Stimulated activated naive CD8-positive, alpha-beta T cell treated with anti-CD3 and anti-CD28 coated beads, Interleukin-15, amount 100 ng/mL, for 72 hours (primary cell): Measurements from ENCODE around the gene ROS1.
"Not testable (repeated sequence)": the region's sequence is repeated elsewhere in the genome, so short reads cannot be mapped to it uniquely, and the experiment has no call there.

Source experiments
- ATAC-seq: fragments of 150-1000 bp; cut with Tn5 transposase; 2 replicates; pipeline ENCODE4 v1.10.0; 2021; ENCODE audit warnings: mild to moderate bottlenecking, moderate library complexity
- DNase-seq, 2 donors: peaks; one replicate each; pipeline ENCODE4 v3.0.0; 2021 to 2022
- H3K27ac Mint-ChIP-seq, 2 donors: one replicate each; pipeline ENCODE4 v1.8.0; 2022; ENCODE audit warnings: mild to moderate bottlenecking in 2 of 2, mixed read lengths in 2 of 2, moderate library complexity in 2 of 2
- H3K27me3 Mint-ChIP-seq: one replicate; pipeline ENCODE4 v1.8.0; 2022; ENCODE audit warnings: mixed read lengths
- H3K4me1 Mint-ChIP-seq: one replicate; pipeline ENCODE4 v1.8.0; 2022; ENCODE audit warnings: mild to moderate bottlenecking, mixed read lengths
- H3K4me3 Mint-ChIP-seq, 2 donors: one replicate each; pipeline ENCODE4 v1.8.0; 2022; ENCODE audit warnings: mild to moderate bottlenecking in 2 of 2, mixed read lengths in 2 of 2, moderate library complexity in 1 of 2
- H3K9me3 Mint-ChIP-seq, 2 donors: one replicate each; pipeline ENCODE4 v1.8.0; 2022; ENCODE audit warnings: mixed read lengths in 2 of 2

ROS1 gene

GRCh38 chr6:117372289-117372688 is 53.5 kb downstream of the ROS1 start:
- H3K4me3 Mint-ChIP-seq, result peak overlapping the region; percentile 24 to 29

GRCh38 chr6:117371492-117371891 is 54.2 kb downstream of the ROS1 start:
- peak; percentile 26 for ATAC-seq

More at GRCh38 chr6:117372289-117372688, 53.5 kb downstream of the ROS1 start:
- ATAC-seq, result peak; percentile 26
- Mint-ChIP-seq H3K4me1 (peaks cover 13% of the 10 kb centered on the region), H3K9me3 (peaks cover 0 to 13% of the 10 kb centered on the region in 2 donors), H3K27me3 (peaks cover 27% of the 10 kb centered on the region)
- not testable (repeated sequence) for DNase-seq, H3K27ac Mint-ChIP-seq

GRCh38 chr6:117359581-117359980 is 66.2 kb downstream of the ROS1 start:
- DNase-seq (no peak), ATAC-seq (no peak)
- H3K9me3 Mint-ChIP-seq, result no peaks in the 10 kb centered on the region
- no peak overlapping the region for H3K4me3 Mint-ChIP-seq
- peaks cover 11% of the 10 kb centered on the region for H3K27me3 Mint-ChIP-seq
- no peaks in the 10 kb centered on the region for H3K4me1 Mint-ChIP-seq
- no peak overlapping the region for H3K27ac Mint-ChIP-seq

More at GRCh38 chr6:117371492-117371891, 54.2 kb downstream of the ROS1 start:
- H3K9me3 Mint-ChIP-seq, result peaks cover 0 to 7% of the 10 kb centered on the region in 2 donors
- no peak for DNase-seq
- H3K4me1 Mint-ChIP-seq, result peaks cover 13% of the 10 kb centered on the region
- H3K27me3 Mint-ChIP-seq, result peaks cover 32% of the 10 kb centered on the region
- H3K4me3 Mint-ChIP-seq, result no peak overlapping the region
- H3K27ac Mint-ChIP-seq, result no peak overlapping the region

DNA sequence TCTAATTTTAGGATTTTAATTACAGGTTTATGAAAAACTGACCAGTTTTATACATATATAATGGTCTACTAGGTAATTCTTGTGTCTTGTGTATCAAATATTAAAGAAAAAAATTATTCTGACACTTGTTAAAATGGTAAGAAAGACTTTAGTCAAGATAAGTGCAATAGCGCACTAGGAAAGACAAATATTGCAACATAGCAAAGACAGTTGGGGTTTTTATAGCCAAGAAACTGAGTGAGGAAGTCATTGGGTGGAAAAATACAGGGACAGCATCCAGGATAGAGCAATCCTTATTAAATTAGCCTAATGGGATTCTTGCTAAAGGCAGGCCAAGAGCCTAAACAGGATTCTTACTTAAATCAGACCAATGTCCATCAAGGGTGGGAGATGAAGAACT is 71.1 kb downstream of the ROS1 start:
- ATAC-seq, result no peak

DNA sequence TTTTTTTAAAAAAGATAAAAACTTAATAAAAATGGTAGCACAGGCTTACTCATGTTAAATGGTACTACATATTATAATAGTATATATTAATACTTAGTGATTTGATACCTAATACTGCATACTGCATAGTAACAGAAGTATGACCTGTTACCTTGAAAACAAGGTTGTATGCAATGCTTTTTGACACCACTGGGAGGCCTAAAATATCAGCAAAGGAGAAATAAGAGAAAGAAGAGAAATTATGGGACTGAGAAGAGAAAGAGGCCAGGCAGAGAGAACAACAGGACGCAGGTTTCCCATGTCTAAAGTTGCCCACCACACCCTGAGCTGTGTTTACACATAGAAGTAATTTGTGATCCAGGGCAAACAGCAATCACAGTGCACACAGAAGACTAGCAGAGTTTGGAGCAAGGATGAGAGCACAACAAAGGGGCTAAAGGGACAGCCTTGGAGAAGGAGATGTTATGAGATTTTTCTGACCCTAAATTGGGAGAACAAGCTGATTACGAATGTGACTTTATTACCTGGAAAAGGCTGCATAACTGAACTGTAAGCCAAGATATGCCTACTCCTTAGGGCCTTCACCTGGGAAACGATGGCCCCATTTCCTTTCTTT is 73.2 kb downstream of the ROS1 start:
- Mint-ChIP-seq H3K4me1 (peaks cover 5% of the 10 kb centered on the region), H3K27me3 (no peaks in the 10 kb centered on the region), H3K27ac (no peak overlapping the region), H3K4me3 (no peak overlapping the region), H3K9me3 (no peaks in the 10 kb centered on the region)
- ATAC-seq (no peak), DNase-seq (no peak)

More for the DNA sequence above, 71.1 kb downstream of the ROS1 start:
- H3K4me3 Mint-ChIP-seq, result no peak overlapping the region
- H3K27ac Mint-ChIP-seq, result no peak overlapping the region
- no peak for DNase-seq
- no peaks in the 10 kb centered on the region for H3K9me3 Mint-ChIP-seq
- peaks cover 5% of the 10 kb centered on the region for H3K4me1 Mint-ChIP-seq
- H3K27me3 Mint-ChIP-seq, result no peaks in the 10 kb centered on the region

DNA sequence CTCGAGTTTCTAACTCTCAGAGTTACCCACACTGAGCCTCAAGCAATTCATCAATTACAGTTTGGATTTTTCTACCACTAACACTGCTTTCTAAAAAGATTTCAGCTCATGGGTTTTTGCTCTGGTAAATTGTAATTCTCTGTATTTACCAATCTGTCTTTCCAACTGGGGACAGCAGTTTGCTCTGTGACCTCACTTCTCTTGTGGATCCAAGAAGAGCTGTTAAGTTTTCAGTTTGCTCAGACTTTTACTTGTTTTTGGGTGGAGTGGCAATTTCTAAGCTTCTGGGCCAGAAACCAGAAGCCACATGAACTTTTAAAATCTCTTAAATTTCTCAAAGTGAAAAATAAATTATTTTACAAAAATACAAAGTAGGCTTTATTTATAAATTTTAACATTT is 74.2 kb downstream of the ROS1 start:
- Mint-ChIP-seq H3K4me3 (no peak overlapping the region), H3K9me3 (no peaks in the 10 kb centered on the region), H3K27me3 (peaks cover 7% of the 10 kb centered on the region), H3K4me1 (peaks cover 5% of the 10 kb centered on the region), H3K27ac (no peak overlapping the region)
- ATAC-seq, result no peak
- DNase-seq, result no peak

DNA sequence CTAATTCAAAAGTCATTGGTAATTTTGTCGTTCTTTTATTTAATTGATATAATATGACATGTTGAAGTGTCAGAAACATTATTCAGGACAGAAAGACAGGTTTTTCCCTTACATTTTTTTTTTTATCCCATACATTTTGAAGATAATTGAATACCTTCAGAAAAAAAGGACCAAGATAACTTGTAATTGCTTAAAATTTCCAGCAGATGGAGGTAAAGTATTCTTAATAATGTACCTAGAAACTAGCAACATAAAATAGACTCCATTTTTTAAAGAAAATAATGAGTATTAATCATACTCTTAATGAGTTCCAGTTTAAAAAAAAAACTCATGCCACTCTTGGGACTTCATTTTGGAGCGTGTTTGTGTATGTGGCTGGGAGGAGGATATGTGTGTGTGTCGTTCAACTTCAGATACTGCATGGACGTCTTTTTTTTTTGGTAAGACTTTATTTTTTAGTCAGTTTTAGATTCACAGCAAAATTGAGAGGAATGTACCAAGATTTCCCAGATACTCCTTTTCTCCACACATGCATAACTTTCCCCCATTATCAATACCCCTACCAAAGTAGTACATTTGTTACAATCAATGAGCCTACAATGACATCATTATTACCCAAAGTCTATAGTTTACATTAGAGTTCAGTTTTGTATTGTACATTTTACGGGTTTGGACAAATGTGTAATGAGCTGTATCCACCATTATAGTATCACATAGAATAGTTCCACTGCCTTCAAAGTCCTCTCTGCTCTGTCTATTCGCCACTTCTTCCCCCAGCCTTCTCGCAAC is 79.4 kb downstream of the ROS1 start:
- H3K27ac Mint-ChIP-seq, result no peak overlapping the region
- ATAC-seq, result no peak

GRCh38 chr6:117345292-117345610 is 80.5 kb downstream of the ROS1 start:
- no peak overlapping the region for H3K4me3 Mint-ChIP-seq
- no peak overlapping the region for H3K27ac Mint-ChIP-seq
- H3K9me3 Mint-ChIP-seq, result no peaks in the 10 kb centered on the region
- no peak for DNase-seq
- no peaks in the 10 kb centered on the region for H3K4me1 Mint-ChIP-seq
- H3K27me3 Mint-ChIP-seq, result peaks cover 29% of the 10 kb centered on the region
- ATAC-seq, result no peak

More for the DNA sequence above, 79.4 kb downstream of the ROS1 start:
- no peak for DNase-seq
- Mint-ChIP-seq H3K27me3 (peaks cover 23% of the 10 kb centered on the region), H3K9me3 (no peaks in the 10 kb centered on the region), H3K4me3 (no peak overlapping the region), H3K4me1 (no peaks in the 10 kb centered on the region)

GRCh38 chr6:117344444-117345291 is 81.1 kb downstream of the ROS1 start:
- Mint-ChIP-seq H3K9me3 (no peaks in the 10 kb centered on the region), H3K27me3 (peaks cover 35% of the 10 kb centered on the region), H3K27ac (peak overlapping the region in 1 of 2 donors; percentile 54), H3K4me3 (no peak overlapping the region), H3K4me1 (no peaks in the 10 kb centered on the region)
- no peak for ATAC-seq
- no peak for DNase-seq

DNA sequence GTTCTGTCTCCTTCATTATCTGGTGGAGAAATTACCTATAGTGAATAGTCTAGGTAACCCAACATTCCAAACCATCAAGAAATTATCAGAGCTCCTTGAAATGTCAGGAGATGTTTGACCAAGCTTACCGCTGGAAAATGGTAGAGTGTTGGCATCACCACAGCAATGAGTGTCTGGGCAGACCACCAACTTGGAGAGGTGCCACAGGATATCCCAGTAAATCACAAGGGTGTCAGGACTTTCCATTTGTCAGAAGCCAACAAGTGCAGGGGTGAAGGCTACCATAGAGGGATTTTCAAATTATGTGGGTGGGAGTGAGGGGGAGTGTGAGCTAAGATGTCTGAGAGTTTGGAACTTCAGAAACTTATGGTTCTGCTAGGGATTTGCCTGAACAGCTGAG is 87.2 kb downstream of the ROS1 start:
- Mint-ChIP-seq H3K9me3 (no peaks in the 10 kb centered on the region), H3K4me1 (no peaks in the 10 kb centered on the region), H3K27ac (no peak overlapping the region), H3K27me3 (peaks cover 33% of the 10 kb centered on the region), H3K4me3 (no peak overlapping the region)
- DNase-seq (no peak), ATAC-seq (no peak)

DNA sequence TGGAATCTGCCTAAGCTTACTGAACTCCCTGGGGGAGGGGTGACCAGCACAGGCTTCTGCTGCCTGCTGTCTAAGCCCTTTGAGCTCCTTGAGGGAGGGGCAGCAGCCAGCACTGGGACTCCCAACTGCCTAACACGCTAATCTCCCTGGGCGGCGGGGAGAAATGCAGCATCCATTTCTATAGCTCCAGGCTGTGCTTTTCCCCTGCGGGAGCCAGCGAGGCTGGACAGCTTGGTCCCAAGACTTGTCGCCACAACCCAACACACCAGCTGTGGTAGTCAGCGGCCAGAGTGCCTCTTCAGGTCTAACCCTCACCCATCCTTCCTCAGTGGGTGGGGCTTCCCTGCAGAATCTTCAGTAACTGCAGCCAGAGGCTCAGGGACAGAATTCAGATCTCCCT is 95.8 kb downstream of the ROS1 start:
- H3K27ac Mint-ChIP-seq, result no peak overlapping the region
- no peaks in the 10 kb centered on the region for H3K4me1 Mint-ChIP-seq
- DNase-seq (no peak), ATAC-seq (no peak)
- no peak overlapping the region for H3K4me3 Mint-ChIP-seq
- H3K9me3 Mint-ChIP-seq, result peaks cover 13 to 17% of the 10 kb centered on the region in 2 donors
- H3K27me3 Mint-ChIP-seq, result peaks cover 54% of the 10 kb centered on the region

GRCh38 chr6:117328500-117328899 is 97.2 kb downstream of the ROS1 start:
- ATAC-seq, result no peak
- Mint-ChIP-seq H3K4me1 (no peaks in the 10 kb centered on the region), H3K9me3 (peaks cover 13 to 17% of the 10 kb centered on the region in 2 donors), H3K27me3 (peaks cover 49% of the 10 kb centered on the region), H3K27ac (no peak overlapping the region), H3K4me3 (no peak overlapping the region)
- DNase-seq, result no peak

DNA sequence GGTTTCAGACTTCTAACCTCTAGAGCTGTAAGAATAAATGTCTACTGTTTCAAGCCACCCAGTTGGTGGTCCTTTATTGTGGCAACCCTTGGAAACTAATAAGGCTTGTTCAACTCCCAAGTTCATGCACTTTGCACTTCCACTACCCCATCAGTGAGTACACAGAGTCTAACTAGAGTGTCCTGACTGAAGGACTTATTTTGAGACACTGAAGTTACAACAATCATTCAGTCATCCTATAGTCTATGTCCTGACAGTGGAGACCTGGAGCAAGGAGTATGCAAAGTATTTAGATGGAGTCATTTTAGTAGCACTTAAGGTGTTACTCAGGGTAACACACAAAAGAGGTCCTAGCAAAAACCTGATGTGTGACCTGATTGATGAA is 97.7 kb downstream of the ROS1 start:
- peaks cover 13 to 14% of the 10 kb centered on the region in 2 donors for H3K9me3 Mint-ChIP-seq
- ATAC-seq (no peak), DNase-seq (no peak)
- no peak overlapping the region for H3K4me3 Mint-ChIP-seq
- no peaks in the 10 kb centered on the region for H3K4me1 Mint-ChIP-seq
- no peak overlapping the region for H3K27ac Mint-ChIP-seq
- H3K27me3 Mint-ChIP-seq, result peaks cover 44% of the 10 kb centered on the region

GRCh38 chr6:117327149-117328004 is 98.4 kb downstream of the ROS1 start:
- DNase-seq, result no peak
- Mint-ChIP-seq H3K27ac (no peak overlapping the region), H3K27me3 (peaks cover 38% of the 10 kb centered on the region), H3K4me3 (no peak overlapping the region), H3K9me3 (peaks cover 7 to 8% of the 10 kb centered on the region in 2 donors), H3K4me1 (no peaks in the 10 kb centered on the region)
- ATAC-seq, result no peak

- ATAC-seq (no peak), DNase-seq (no peak)
- H3K27me3 Mint-ChIP-seq, result peaks cover 30% of the 10 kb centered on the region
- peaks cover 0 to 7% of the 10 kb centered on the region in 2 donors for H3K9me3 Mint-ChIP-seq
- H3K4me1 Mint-ChIP-seq, result no peaks in the 10 kb centered on the region
- no peak overlapping the region for H3K27ac Mint-ChIP-seq
- no peak overlapping the region for H3K4me3 Mint-ChIP-seq
Observed at GRCh38 chr6:117326396-117326795, 99.3 kb downstream of the ROS1 start.
